Heart right ventricle (tissue), 16 donors: ENCODE measurements around the gene BASP1. TPM values are rescaled to one million over a fixed set of nuclear protein-coding genes. Genes with fewer than 3 reads are reported as not detected.
A peak's percentile ranks its signal among the peaks of the same experiment; 100 is the strongest.

Experiments used
- ATAC-seq, 8 donors: fragments of 200-7000 bp; cut with Tn5 transposase; one replicate each; pipeline ENCODE4 v1.9.1; 2020; ENCODE audit warnings: mild to moderate bottlenecking in 8 of 8, moderate library complexity in 8 of 8, moderate number of reproducible peaks in 1 of 8
- DNase-seq, 2 donors: peaks; one replicate each; pipeline ENCODE4 v3.0.0-alpha.2; 2020
- H3K27ac ChIP-seq, 10 donors: fragments of 200-600 bp; sonication (generic) in 2 of 10; one replicate each; pipeline versions ENCODE4 v1.5.0 to v1.8.0; 2020 to 2022; ENCODE audit warnings: mild to moderate bottlenecking in 3 of 10
- H3K27me3 ChIP-seq, 7 donors: fragments of 200-600 bp; one replicate each; pipeline ENCODE4 v1.8.0; 2021 to 2022; ENCODE audit warnings: mild to moderate bottlenecking in 2 of 7
- H3K36me3 ChIP-seq, 9 donors: fragments of 200-600 bp; sonication (generic) in 1 of 9; one replicate each; pipeline versions ENCODE4 v1.5.0 to v1.8.0; 2020 to 2022; ENCODE audit warnings: mild to moderate bottlenecking in 2 of 9
- H3K4me1 ChIP-seq, 9 donors: fragments of 200-600 bp; sonication (generic) in 1 of 9; one replicate each; pipeline versions ENCODE4 v1.5.0 to v1.8.0; 2020 to 2022; ENCODE audit warnings: mild to moderate bottlenecking in 4 of 9
- H3K4me3 ChIP-seq, 10 donors: fragments of 200-600 bp; sonication (generic) in 2 of 10; one replicate each; pipeline versions ENCODE4 v1.5.0 to v1.8.0; 2020 to 2022; ENCODE audit warnings: mild to moderate bottlenecking in 7 of 10, moderate library complexity in 2 of 10
- H3K9me3 ChIP-seq, 11 donors: fragments of 200-600 bp in 10 of 11; sonication (generic) in 2 of 11; one replicate each; pipeline versions ENCODE4 v1.5.0 to v1.8.0; 2013 to 2022; ENCODE audit warnings: mild to moderate bottlenecking in 2 of 11, control low read depth in 1 of 11, moderate library complexity in 1 of 11
- CTCF ChIP-seq, 9 donors: fragments of 200-600 bp; sonication (generic) in 2 of 9; IDR thresholded peaks; one replicate each; pipeline versions ENCODE4 v1.5.0 to v1.8.0; 2021 to 2022; ENCODE audit warnings: antibody characterized with exemption in 9 of 9, mild to moderate bottlenecking in 5 of 9, moderate library complexity in 1 of 9
- WGBS, 2 donors: extraction: QIAGEN DNeasy Blood & Tissue Kit; methylation state at CpG; one replicate each; pipeline ENCODE4 v1.1.7; 2013; ENCODE audit warnings: inconsistent platforms in 1 of 2; 5-methylcytosine and 5-hydroxymethylcytosine counted together
- intact Hi-C, 10 donors: fragments of 100-400 bp; cut with DNase I; formaldehyde crosslinking; loops; one replicate each; pipeline versions ENCODE4 v1.11.1 to v1.14.2; 2022
- polyA plus RNA-seq, 2 donors: library from polyadenylated mRNA; stranded (reverse); fragments of 200-250 nt; gene quantifications; one replicate each; pipeline ENCODE4 v1.2.3, GENCODE V29; 2013
- total RNA-seq, 10 donors: library from RNA; stranded (reverse); fragmentation: NEBNext Ultra II Directional in 3 of 10; extraction: Animal tissue kit (Norgen Biotek cat#: 25700) in 3 of 10; gene quantifications; one replicate each; pipeline versions ENCODE4 v1.2.1 to v1.2.4, GENCODE V29; 2021 to 2023
- donor health status: Arrhythmogenic right ventricular cardiomyopathy.
- donor health status: ischemic (EF 13 %, LVEDD 7.1; RV severe dilation, severe dysfunction).
- donor health status: healthy with polysubstance abuse.
- donor health status: DM: no; HTN: yes; CAD: no.
- donor health status: DM: no; HTN: no; CAD: no.
- donor health status: ischemic (EF 25% LVEDD 6.9; RV normal size, moderate dysfunction).
- donor health status: ischemic (EF 25% LVEDD 5.7; RV mildly dilated, moderate dysfunction).
- donor health status: healthy.
- donor health status: DM: yes; HTN: yes; CAD: no.
- donor health status: Ischemic cardiomyopathy.
- donor health status: ischemic (EF 35%, LVEDD 5.7; RV mildly dilated, moderate dysfunction).
- donor health status: nonischemic (EF 11% LVEDD 7.7; RV severe dilation, severe dysfunction).
- donor health status: DM: yes; HTN: yes; CAD: no.
- donor health status: PGD.
- donor health status: ischemic (EF 29% LVEDD 5.4; RV normal size, mild dysfunction).
- donor health status: nonischemic (EF 23%, LVEDD 6.1; RV moderate dilation, normal function).

Gene BASP1
- total and polyA plus RNA-seq, 12 donors: 0.42 to 8.8 (median 1.6) TPM

DNA sequence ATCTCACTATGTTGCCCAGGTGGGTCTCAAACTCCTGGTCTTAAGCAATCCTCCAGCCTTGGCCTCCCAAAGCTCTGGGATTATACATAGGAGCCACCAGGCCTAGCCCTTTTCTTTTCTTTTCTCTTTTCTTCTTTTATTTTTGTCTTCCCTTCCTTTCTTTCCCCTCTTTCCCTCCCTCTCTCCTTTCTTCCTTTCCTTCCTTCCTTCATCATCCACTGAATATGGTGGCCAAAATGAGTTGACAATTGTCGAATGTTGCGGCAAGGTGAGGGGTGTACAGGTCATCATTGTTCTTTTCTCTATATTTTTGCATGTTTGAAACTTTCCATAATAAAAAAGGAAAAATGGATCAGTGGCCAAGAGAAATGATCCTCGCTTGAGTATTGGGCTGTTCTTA lies 32.1 kb upstream of the BASP1 start:
- peaks cover 0 to 4% (median 0%) of the 10 kb centered on the region in 7 donors for H3K27me3 ChIP-seq
- intact Hi-C loops: loop anchor here in 5 of 10 donors (5.0 to 10.0 kb wide), 5 partner anchors 53 to 393 kb away; partner anchors contain the start of gene MYO10 (in 4 of the 5)
- H3K36me3 ChIP-seq: no peaks in the 10 kb centered on the region
- peak overlapping the region in 1 of 10 donors; percentile 65 for H3K27ac ChIP-seq
- DNase-seq (no peak), ATAC-seq (no peak)
- no peak for TF ChIP-seq CTCF (IDR thresholded peaks at IDR 0.05)
- WGBS, 2 donors: 88 to 93% methylated on average over 3 of the region's 3 CpGs
- H3K9me3 ChIP-seq: no peaks in the 10 kb centered on the region
- peaks cover 5 to 25% (median 9%) of the 10 kb centered on the region in 9 donors for H3K4me1 ChIP-seq
- no peak overlapping the region for H3K4me3 ChIP-seq

DNA sequence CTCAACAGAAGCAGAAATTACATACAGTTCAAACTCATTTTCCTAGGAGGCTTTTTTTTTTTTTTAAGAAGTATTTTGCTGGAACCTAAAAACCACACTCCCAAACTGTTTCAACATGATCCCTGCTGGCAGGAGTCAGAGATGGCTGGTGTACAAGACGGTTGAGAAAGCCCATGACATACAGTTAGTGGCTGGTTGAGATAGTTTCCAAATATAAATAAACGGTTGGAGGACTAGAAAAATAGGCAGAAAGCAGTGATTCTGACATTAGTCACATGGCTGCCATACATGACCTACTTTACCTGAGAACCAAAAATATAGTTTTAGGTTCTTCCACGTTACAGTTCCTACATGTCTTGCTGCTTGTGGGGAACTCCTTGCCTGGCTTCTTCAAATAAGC lies 31.7 kb upstream of the BASP1 start:
- no peak for TF ChIP-seq CTCF (IDR thresholded peaks at IDR 0.05)
- Histone ChIP-seq H3K9me3 (no peaks in the 10 kb centered on the region), H3K27ac (peak overlapping the region in 2 of 10 donors; percentile 19 to 73), H3K4me3 (no peak overlapping the region), H3K4me1 (peaks cover 7 to 26% (median 13%) of the 10 kb centered on the region in 9 donors), H3K36me3 (no peaks in the 10 kb centered on the region), H3K27me3 (peaks cover 0 to 4% (median 0%) of the 10 kb centered on the region in 7 donors)
- intact Hi-C loops: loop anchor here in 5 of 10 donors (2.0 to 10.0 kb wide), 6 partner anchors 53 to 395 kb away; partner anchors contain the start of gene MYO10 (in 4 of the 5)
- DNase-seq: no peak
- 66 to 71% methylated on average over 3 of the region's 3 CpGs for WGBS, 2 donors
- ATAC-seq: peak in 5 of 8 donors; percentile 36 to 57 (median 50)

- no peak for TF ChIP-seq CTCF (IDR thresholded peaks at IDR 0.05)
- intact Hi-C loops: loop anchor here in 5 of 10 donors (2.0 to 10.0 kb wide), 6 partner anchors 54 to 395 kb away; partner anchors contain the start of gene MYO10 (in 4 of the 5)
- no peaks in the 10 kb centered on the region for H3K9me3 ChIP-seq
- H3K27me3 ChIP-seq: peaks cover 0 to 4% (median 0%) of the 10 kb centered on the region in 7 donors
- no peak for DNase-seq
- H3K4me3 ChIP-seq: no peak overlapping the region
- H3K27ac ChIP-seq: peak overlapping the region in 2 of 10 donors; percentile 19 to 73
- ATAC-seq: no peak
- no peaks in the 10 kb centered on the region for H3K36me3 ChIP-seq
- 84 to 91% methylated on average over 4 of the region's 4 CpGs for WGBS, 2 donors
- H3K4me1 ChIP-seq: peaks cover 7 to 26% (median 13%) of the 10 kb centered on the region in 9 donors
Measured at GRCh38 chr5:17186256-17186655, 31.2 kb upstream of the BASP1 start.

DNA sequence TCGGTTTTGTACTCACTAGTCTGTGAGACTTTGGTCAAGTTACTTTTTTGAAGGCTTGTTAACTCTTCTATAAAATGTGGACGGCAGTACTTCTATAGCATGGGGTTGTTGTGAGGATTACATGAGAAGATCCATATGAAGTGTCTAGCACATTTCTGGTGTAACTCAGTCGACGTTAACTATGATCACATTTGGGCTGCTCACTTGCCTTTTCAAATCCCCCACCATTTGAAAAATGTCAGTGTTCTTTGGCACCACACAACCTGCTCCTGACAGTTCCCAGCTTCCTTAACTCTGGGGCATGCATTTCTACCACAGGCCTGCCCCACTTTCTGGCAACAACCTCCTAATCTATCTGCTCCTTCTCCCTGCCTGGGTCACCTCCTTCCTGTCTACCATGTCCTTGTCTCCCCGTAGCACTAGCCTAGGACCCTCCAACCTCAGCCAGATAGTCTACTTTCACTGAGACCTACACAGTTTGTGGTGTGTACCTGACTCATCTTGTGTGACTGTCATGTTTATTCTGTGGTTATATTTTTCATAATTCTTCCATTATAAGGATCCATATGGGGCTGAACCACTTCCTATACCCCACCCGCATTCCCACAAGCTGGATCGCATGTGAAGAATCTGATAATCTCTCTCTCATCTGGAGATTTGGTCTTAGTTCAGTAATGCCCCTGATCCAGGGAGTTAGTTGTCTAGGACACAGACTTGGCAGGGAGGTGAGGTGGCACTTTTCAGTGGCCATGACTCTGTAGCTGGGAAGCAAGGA lies 30.2 kb upstream of the BASP1 start:
- no peak for TF ChIP-seq CTCF (IDR thresholded peaks at IDR 0.05)
- Histone ChIP-seq H3K27me3 (peaks cover 0 to 4% (median 0%) of the 10 kb centered on the region in 7 donors), H3K27ac (peak overlapping the region in 1 of 10 donors; percentile 73), H3K36me3 (no peaks in the 10 kb centered on the region), H3K9me3 (no peaks in the 10 kb centered on the region), H3K4me3 (no peak overlapping the region), H3K4me1 (peaks cover 7 to 26% (median 13%) of the 10 kb centered on the region in 9 donors)
- DNase-seq (no peak), ATAC-seq (no peak)
- intact Hi-C loops: loop anchor here in 5 of 10 donors (2.0 to 10.0 kb wide), 6 partner anchors 55 to 396 kb away; partner anchors contain the start of gene MYO10 (in 4 of the 5)
- 89 to 90% methylated on average over 7 of the region's 7 CpGs for WGBS, 2 donors
